Activated CD4-positive, alpha-beta T cell treated with anti-CD3 and anti-CD28 coated beads, Interleukin-2, amount 50 U/mL, for 16 hours (primary cell): ENCODE results near the gene RGS1.

Source experiments
- DNase-seq: peaks from one replicate; pipeline ENCODE4 v3.0.0-alpha.2; 2020

Gene RGS1

DNA sequence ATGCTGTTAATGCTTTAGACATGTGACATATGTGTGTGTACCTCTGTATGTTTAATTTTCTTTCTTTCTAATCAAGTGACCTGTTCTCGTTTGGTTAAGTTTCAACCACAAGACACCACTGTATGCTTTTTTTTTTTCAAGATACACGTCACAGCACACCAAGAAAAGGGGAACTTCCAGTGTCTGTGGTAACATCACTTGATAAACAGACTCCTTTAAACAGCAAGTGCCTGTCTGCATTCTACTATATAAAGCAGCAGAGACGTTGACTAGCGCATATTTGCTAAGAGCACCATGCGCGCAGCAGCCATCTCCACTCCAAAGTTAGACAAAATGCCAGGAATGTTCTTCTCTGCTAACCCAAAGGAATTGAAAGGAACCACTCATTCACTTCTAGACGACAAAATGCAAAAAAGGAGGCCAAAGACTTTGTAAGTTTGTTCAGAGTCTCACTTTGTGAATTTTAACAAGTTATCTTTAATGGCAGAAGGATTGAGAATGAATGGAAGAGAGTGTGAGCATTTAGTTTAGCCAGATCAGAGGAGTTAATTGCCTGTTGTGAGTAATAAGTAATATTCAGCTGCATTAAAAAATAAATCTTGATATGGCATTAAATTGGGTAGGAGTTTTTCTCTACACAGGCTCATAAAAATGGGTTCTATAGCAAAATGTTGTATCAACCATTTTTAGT, at the start of gene RGS1:
RGS1 (plus strand) TSS at position 275 of the 691 bp plus-strand sequence; CDS start at position 295, 20 bp downstream.
- DNase-seq: peak; percentile 89

DNA sequence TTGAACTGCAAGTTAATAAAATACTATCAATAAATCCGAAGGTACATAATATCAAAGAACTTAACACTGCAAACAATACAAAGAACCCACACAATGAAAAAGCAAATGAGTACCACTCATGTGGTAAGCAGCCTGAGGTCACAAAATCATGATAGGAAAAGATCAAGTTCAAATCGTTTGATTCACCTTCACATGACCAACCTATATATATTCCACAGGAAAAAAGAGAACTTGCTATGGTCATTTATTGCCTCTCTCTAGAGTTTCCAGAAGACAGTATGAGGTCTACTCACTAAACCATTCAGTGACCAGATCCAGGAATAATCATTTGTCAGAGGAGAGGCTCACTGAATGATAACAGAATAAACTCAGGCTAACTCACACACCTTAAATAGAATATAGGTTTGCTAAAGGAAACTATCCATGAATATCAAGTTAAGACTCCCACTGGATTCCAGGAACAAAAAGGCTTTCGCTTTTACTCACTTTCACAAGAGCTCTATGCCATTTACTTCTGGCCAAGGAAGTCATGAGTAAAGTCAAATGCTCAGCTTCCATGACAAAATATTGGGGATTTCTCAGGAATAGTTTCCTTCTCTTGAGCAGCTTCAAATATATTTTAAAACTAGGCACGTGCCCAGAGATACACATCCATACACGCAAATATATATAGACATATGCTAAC, 48.3 kb upstream of the RGS1 start:
- DNase-seq: no peak

GRCh38 chr1:192527950-192528349, 47.6 kb upstream of the RGS1 start:
- no peak for DNase-seq

- no peak for DNase-seq
Observed at GRCh38 chr1:192529031-192529755, 46.4 kb upstream of the RGS1 start.

DNA sequence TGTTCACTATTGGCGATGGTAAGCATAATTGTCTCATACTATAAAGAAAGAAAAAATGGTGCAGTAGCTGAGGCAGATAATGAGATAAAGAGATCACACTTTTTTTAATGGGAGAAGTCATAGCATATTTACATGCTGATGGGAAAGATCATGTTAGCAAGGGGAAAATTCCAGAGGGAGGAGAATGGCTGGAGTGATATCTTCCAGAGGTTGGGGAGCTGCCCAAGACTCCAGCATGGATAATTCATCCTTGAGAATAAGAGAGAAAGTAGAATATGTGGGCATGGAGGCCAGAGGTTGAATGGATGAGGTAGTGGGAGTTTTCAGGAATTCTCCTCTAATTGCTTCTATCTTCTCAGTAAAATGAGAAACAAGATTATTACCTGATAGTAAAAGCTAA, 45.8 kb upstream of the RGS1 start:
- DNase-seq: no peak

DNA sequence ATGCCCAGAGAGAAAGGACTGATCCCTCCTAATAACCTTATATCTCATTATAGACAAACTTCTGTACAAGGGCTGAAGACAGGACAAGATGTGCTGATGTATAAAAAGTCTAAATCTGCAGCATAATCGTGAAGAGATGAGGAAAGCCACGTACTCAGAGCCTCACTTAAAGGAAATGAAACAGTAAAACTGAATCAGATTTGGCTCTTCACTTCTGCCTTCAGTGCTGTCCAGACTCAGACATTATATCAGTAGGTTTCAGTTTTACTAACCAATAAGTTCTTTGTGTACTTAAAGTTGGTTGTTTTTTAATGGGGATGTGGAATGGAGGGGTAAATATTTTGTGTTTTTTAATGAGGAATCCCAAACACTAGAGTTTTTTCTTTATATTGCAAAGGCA, 45.3 kb upstream of the RGS1 start:
- DNase-seq: peak; percentile 79

DNA sequence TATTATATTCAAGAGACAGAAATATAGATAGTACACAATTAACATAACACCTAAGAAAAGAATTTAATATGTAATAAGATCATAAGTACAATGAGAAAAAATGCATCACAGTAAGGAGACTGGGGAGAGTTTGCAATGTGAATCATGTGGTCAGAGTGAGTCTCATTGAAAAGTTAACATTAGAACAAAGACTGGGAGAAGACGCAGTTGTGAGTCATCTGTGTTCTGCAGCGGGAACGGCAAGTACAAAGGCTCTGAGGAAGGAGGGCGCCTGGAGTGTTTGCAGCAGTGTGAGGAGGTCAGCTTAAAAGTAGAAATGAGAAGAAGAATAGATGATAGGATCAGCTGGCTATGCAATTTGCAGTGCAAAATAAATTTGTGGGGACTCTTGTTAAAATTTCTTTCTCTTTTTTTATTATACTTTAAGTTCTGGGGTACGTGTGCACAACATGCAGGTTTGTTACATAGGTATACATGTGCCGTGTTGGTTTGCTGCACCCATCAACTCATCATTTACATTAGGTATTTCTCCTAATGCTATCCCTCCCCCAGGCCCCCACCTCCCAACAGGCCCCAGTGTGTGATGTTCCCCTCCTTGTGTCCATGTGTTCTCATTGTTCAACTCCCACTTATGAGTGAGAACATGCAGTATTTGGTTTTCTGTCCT, 44.4 kb upstream of the RGS1 start:
- peak; percentile 77 for DNase-seq

DNA sequence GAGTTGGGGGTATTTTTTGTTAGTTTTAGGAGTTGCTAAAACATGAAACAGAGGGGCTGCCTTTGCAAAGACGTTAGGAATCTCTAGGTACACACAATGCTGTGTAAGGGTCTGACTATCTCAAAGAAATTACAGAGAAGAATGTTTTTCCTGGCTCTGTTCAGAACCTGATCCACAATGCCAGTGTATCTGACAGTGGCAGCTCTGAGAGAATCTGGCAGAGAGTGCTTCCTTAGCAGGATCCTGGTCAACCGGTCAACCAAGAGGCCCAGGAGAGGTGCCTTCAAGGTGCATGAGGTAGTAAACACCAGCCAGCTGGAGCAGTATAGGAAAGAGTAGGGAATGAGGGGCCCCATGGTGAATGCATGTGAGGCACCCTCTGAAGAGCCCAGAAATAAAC, 40.9 kb upstream of the RGS1 start:
- no peak for DNase-seq

DNA sequence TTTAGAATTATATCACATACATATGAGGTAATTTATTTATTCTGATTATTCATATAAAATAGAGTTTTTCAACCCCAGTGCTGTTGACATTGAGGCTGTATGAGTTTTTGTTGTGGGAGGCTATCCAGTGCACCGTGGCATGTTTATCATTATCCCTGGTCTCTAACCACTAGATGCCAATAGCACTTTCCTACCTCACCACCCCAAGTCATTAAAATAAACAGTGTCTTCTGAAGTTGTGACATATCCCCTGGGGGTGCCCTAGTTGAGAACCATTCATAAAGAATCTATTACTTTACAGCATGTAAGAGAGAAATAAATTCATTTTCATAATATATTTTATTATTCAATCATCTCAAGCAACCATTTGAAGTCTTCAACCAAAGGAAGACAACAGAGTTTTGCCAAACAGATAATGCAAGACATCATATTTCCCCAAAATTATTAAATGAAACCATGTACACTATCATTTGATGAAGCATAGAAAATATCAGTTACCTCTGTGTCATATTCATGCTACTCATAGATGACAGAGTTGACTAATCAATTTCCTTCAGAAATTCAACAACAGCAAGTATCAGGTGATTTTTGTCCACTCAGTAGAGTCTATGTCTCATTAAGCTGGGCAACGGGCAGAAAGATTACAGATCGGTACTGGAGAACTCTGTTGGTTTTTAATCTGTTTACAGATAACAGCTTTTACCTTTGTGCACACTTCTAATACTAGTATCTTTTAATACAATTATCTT, 39.5 kb upstream of the RGS1 start:
- peak; percentile 56 for DNase-seq

GRCh38 chr1:192538407-192539296, 36.9 kb upstream of the RGS1 start:
- DNase-seq: peak; percentile 74

GRCh38 chr1:192539297-192540092, 36.1 kb upstream of the RGS1 start:
- no peak for DNase-seq

DNA sequence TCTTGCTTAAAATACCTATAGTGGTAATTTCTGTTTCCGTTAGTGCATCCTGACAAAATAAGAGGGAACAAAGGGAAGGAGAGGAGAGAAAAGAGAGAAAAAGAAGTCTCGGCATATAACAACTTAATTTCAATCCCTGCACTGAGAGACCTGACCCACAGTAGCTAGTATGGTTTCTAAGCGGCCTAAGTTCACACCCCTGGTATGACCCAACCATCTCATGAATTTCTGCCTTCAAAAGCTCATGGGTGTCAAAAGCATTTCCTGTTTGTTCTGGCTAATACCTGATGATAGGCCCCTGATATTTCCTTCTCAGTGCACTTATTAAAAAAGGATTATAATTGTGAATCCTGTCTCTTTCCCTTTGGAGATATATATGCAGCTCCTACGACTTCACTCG, 32.1 kb upstream of the RGS1 start:
- DNase-seq: no peak

- peak; percentile 56 for DNase-seq
Observed at GRCh38 chr1:192545896-192546521, 29.6 kb upstream of the RGS1 start.

GRCh38 chr1:192546596-192547190, 28.9 kb upstream of the RGS1 start:
- peak; percentile 72 for DNase-seq

DNA sequence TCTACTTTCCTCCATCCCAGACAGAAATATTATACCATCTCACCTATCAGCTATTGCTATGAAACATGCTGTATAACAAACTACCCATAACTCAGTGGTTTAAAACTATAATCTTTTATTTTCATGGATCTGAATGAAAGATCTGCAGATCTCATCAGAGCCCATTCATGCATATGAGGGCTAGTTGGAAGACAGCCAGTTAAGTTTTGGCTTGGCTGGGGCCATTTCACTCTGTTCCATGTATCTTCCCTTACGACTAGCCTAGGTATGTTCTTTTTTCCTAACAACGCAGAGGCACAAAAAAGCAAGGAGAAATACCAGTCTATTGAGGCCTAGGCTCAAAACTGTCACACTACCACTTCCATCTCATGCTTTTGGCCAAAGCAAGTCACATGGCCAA, 28.1 kb upstream of the RGS1 start:
- DNase-seq: no peak

- no peak for DNase-seq
Observed at GRCh38 chr1:192549937-192550336, 25.6 kb upstream of the RGS1 start.

GRCh38 chr1:192550922-192551534, 24.5 kb upstream of the RGS1 start:
- peak; percentile 83 for DNase-seq

GRCh38 chr1:192552760-192553191, 22.8 kb upstream of the RGS1 start:
- DNase-seq: peak; percentile 68

- no peak for DNase-seq
Observed at GRCh38 chr1:192553741-192554140, 21.8 kb upstream of the RGS1 start.
